Superior temporal gyrus (tissue), 1 donor: ENCODE measurements around the gene CCDC136.

Experiments used
- DNase-seq: peaks from one replicate; pipeline ENCODE4 v3.0.0-alpha.2; 2016; ENCODE audit errors: extremely low spot score

CCDC136 gene

GRCh38 chr7:128862571-128863432, 71.0 kb downstream of the CCDC136 start, which contains the start of gene ATP6V1F:
Gene ATP6V1F, plus strand, starts transcription at chr7:128862856. Its CDS starts 49 bp downstream, at chr7:128862905.
- DNase-seq, result peak; percentile 97

GRCh38 chr7:128863433-128863989, 71.7 kb downstream of the CCDC136 start:
- DNase-seq, result peak; percentile 17

GRCh38 chr7:128865303-128865702, 73.5 kb downstream of the CCDC136 start:
- no peak for DNase-seq

GRCh38 chr7:128865996-128866877, 74.5 kb downstream of the CCDC136 start:
- DNase-seq, result no peak

- no peak for DNase-seq
Measured at GRCh38 chr7:128867241-128867640, 75.5 kb downstream of the CCDC136 start.

- no peak for DNase-seq
Measured at GRCh38 chr7:128867842-128868623, 76.3 kb downstream of the CCDC136 start.

- no peak for DNase-seq
Measured at GRCh38 chr7:128868624-128869137, 76.9 kb downstream of the CCDC136 start.

GRCh38 chr7:128869138-128869943, 77.6 kb downstream of the CCDC136 start:
- peak; percentile 32 for DNase-seq

GRCh38 chr7:128869944-128870285, 78.1 kb downstream of the CCDC136 start:
- DNase-seq, result no peak

- DNase-seq, result no peak
Measured at GRCh38 chr7:128871050-128871449, 79.3 kb downstream of the CCDC136 start.
